ENCODE results near the gene COG5.

COG5 gene

GRCh38 chr7:107321611-107322010 is 242.1 kb downstream of the COG5 start:
- no peak for DNase-seq

- no peak for DNase-seq
Measured at GRCh38 chr7:107319724-107320228, 243.9 kb downstream of the COG5 start.

- peak; percentile 65 for DNase-seq
Measured at GRCh38 chr7:107318523-107319160, 245.1 kb downstream of the COG5 start.

- no peak for DNase-seq
Measured at GRCh38 chr7:107315716-107316220, 248.0 kb downstream of the COG5 start.

GRCh38 chr7:107313355-107313754 is 250.4 kb downstream of the COG5 start:
- no peak for DNase-seq

GRCh38 chr7:107312418-107312817 is 251.3 kb downstream of the COG5 start:
- DNase-seq: no peak

GRCh38 chr7:107309296-107309695 is 254.4 kb downstream of the COG5 start:
- no peak for DNase-seq

- no peak for DNase-seq
Measured at GRCh38 chr7:107304636-107305035, 259.1 kb downstream of the COG5 start.

- DNase-seq: no peak
Measured at GRCh38 chr7:107304063-107304462, 259.7 kb downstream of the COG5 start.

GRCh38 chr7:107302250-107302847 is 261.4 kb downstream of the COG5 start:
- no peak for DNase-seq

GRCh38 chr7:107294182-107294581 is 269.5 kb downstream of the COG5 start:
- DNase-seq: no peak

- DNase-seq: no peak
Measured at GRCh38 chr7:107292591-107292990, 271.1 kb downstream of the COG5 start.

GRCh38 chr7:107291434-107291833 is 272.3 kb downstream of the COG5 start:
- no peak for DNase-seq

- no peak for DNase-seq
Measured at GRCh38 chr7:107286751-107287621, 276.7 kb downstream of the COG5 start.

- DNase-seq: no peak
Measured at GRCh38 chr7:107284911-107285479, 278.7 kb downstream of the COG5 start.

- no peak for DNase-seq
Measured at GRCh38 chr7:107277331-107277730, 286.4 kb downstream of the COG5 start.

GRCh38 chr7:107276220-107276827 is 287.4 kb downstream of the COG5 start:
- no peak for DNase-seq

- no peak for DNase-seq
Measured at GRCh38 chr7:107274506-107274905, 289.2 kb downstream of the COG5 start.

GRCh38 chr7:107269790-107270189 is 293.9 kb downstream of the COG5 start:
- no peak for DNase-seq

GRCh38 chr7:107268594-107268993 is 295.1 kb downstream of the COG5 start:
- no peak for DNase-seq

GRCh38 chr7:107267138-107267537 is 296.6 kb downstream of the COG5 start:
- DNase-seq: no peak

GRCh38 chr7:107264723-107265122 is 299.0 kb downstream of the COG5 start:
- no peak for DNase-seq

GRCh38 chr7:107262857-107263256 is 300.9 kb downstream of the COG5 start:
- DNase-seq: no peak
